Heart left ventricle (tissue), 13 donors: Measurements from ENCODE around the gene MT1A.

Source experiments
- CTCF ChIP-seq, 12 donors: fragments of 200-600 bp; sonication (generic) in 4 of 12; IDR thresholded peaks; one replicate each; pipeline versions ENCODE4 v1.5.0 to v1.8.0; 2018 to 2022; ENCODE audit warnings: antibody characterized with exemption in 12 of 12, mild to moderate bottlenecking in 5 of 12
- POLR2A ChIP-seq, 2 donors: fragments of 450-650 bp; IDR thresholded peaks; one replicate each; pipeline ENCODE4 v1.6.1; 2017; ENCODE audit warnings: antibody characterized with exemption in 2 of 2, mild to moderate bottlenecking in 2 of 2, moderate library complexity in 2 of 2
- donor health status: ischemic (EF 13 %, LVEDD 7.1; RV severe dilation, severe dysfunction).
- donor health status: DM: no; HTN: yes; CAD: no.
- donor health status: DM: no; HTN: no; CAD: no.
- donor health status: ischemic (EF 25% LVEDD 6.9; RV normal size, moderate dysfunction).
- donor health status: ischemic (EF 25% LVEDD 5.7; RV mildly dilated, moderate dysfunction).
- donor health status: ischemic (EF 35%, LVEDD 5.7; RV mildly dilated, moderate dysfunction).
- donor health status: nonischemic (EF 11% LVEDD 7.7; RV severe dilation, severe dysfunction).
- donor health status: DM: yes; HTN: yes; CAD: no.
- donor health status: PGD.
- donor health status: ischemic (EF 29% LVEDD 5.4; RV normal size, mild dysfunction).
- donor health status: nonischemic (EF 23%, LVEDD 6.1; RV moderate dilation, normal function).

- TF ChIP-seq CTCF (IDR thresholded peaks at IDR 0.05) (no peak), POLR2A (IDR thresholded peaks at IDR 0.05) (no peak)
Measured at GRCh38 chr16:56636616-56637413, 1.7 kb upstream of the MT1A start.
